WTC11 (cell line): Measurements from ENCODE around the gene DNAI1. TPM values are rescaled to one million over a fixed set of nuclear protein-coding genes. Genes with fewer than 3 reads are reported as not detected.

Source experiments
- ATAC-seq: fragments of 200-7000 bp; cut with Tn5 transposase; 2 replicates; pipeline ENCODE4 v1.10.0; 2021; ENCODE audit warnings: mild to moderate bottlenecking, moderate library complexity
- CTCF ChIA-PET: fragments of 300-600 bp; sonication (Branson Sonifier 250); formaldehyde crosslinking; loops from one replicate; lab custom pipeline; 2021; ENCODE audit warnings: antibody characterized with exemption; lab: Charles Lee
- POLR2A ChIA-PET: fragments of 350-600 bp; sonication (Branson Sonifier 250); formaldehyde crosslinking; loops from one replicate; lab custom pipeline; 2021; ENCODE audit warnings: antibody characterized with exemption; lab: Charles Lee
- DNase-seq: peaks from one replicate; pipeline ENCODE4 v3.0.0; 2021; ENCODE audit warnings: low spot score
- H3K27ac Mint-ChIP-seq: 2 replicates; pipeline ENCODE4 v1.8.0; 2021; ENCODE audit warnings: mixed read lengths
- H3K27me3 Mint-ChIP-seq: 2 replicates; pipeline ENCODE4 v1.8.0; 2021; ENCODE audit warnings: low read depth, mild to moderate bottlenecking, moderate library complexity, mixed read lengths
- H3K36me3 Mint-ChIP-seq: 2 replicates; pipeline ENCODE4 v1.8.0; 2021; ENCODE audit warnings: mixed read lengths
- H3K4me1 Mint-ChIP-seq: 2 replicates; pipeline ENCODE4 v1.8.0; 2022; ENCODE audit warnings: mixed read lengths
- H3K4me3 Mint-ChIP-seq: 2 replicates; pipeline ENCODE4 v1.8.0; 2021; ENCODE audit warnings: mild to moderate bottlenecking, moderate library complexity, mixed read lengths
- H3K9me3 Mint-ChIP-seq: 2 replicates; pipeline ENCODE4 v1.8.0; 2021; ENCODE audit warnings: mixed read lengths
- ATF1 ChIP-seq: sonication (generic); formaldehyde crosslinking; IDR thresholded peaks from 2 replicates; pipeline ENCODE4 v1.8.1; 2023; ENCODE audit warnings: mild to moderate bottlenecking, moderate library complexity, missing genetic modification reagents
- CDX4 ChIP-seq: fragments of 250-450 bp; sonication (Bioruptor Pico); IDR thresholded peaks from 2 replicates; pipeline ENCODE4 v1.9.0; 2021; ENCODE audit warnings: moderate library complexity, mild to moderate bottlenecking, inconsistent platforms, borderline replicate concordance
- ELF4 ChIP-seq: sonication (generic); formaldehyde crosslinking; IDR thresholded peaks from 2 replicates; pipeline ENCODE4 v1.8.1; 2022; ENCODE audit warnings: low read depth, mild to moderate bottlenecking, moderate library complexity, missing genetic modification reagents
- ERG ChIP-seq: fragments of 250-450 bp; sonication (Bioruptor Pico); IDR thresholded peaks from 2 replicates; pipeline ENCODE4 v1.8.0; 2021; ENCODE audit warnings: mild to moderate bottlenecking
- FOXJ3 ChIP-seq: sonication (generic); formaldehyde crosslinking; IDR thresholded peaks from 2 replicates; pipeline ENCODE4 v1.9.0; 2021; ENCODE audit warnings: missing genetic modification reagents, mild to moderate bottlenecking, borderline replicate concordance
- FOXK1 ChIP-seq: sonication (generic); formaldehyde crosslinking; IDR thresholded peaks from 2 replicates; pipeline ENCODE4 v1.8.0; 2022; ENCODE audit warnings: mild to moderate bottlenecking, moderate library complexity, missing genetic modification reagents
- GTF2I ChIP-seq: fragments of 250-450 bp; sonication (Bioruptor Pico); conservative IDR thresholded peaks from 2 replicates; pipeline ENCODE4 v1.4.0; 2021; ENCODE audit warnings: mild to moderate bottlenecking
- HMGA2 ChIP-seq: fragments of 250-450 bp; sonication (Bioruptor Pico); IDR thresholded peaks from 2 replicates; pipeline ENCODE4 v1.4.0; 2021; ENCODE audit warnings: mild to moderate bottlenecking, moderate library complexity
- IRF2 ChIP-seq: sonication (generic); formaldehyde crosslinking; IDR thresholded peaks from 2 replicates; pipeline ENCODE4 v1.8.0; 2022; ENCODE audit warnings: low read depth, missing genetic modification reagents, borderline replicate concordance
- JUN ChIP-seq: sonication (generic); formaldehyde crosslinking; IDR thresholded peaks from 2 replicates; pipeline ENCODE4 v1.8.0; 2023; ENCODE audit warnings: mild to moderate bottlenecking, missing genetic modification reagents
- MYBL2 ChIP-seq: sonication (generic); formaldehyde crosslinking; IDR thresholded peaks from 2 replicates; pipeline ENCODE4 v1.8.1; 2023; ENCODE audit warnings: mild to moderate bottlenecking, moderate library complexity, missing genetic modification reagents
- PRRX2 ChIP-seq: fragments of 250-450 bp; sonication (Bioruptor Pico); IDR thresholded peaks from 2 replicates; pipeline ENCODE4 v1.8.0; 2021; ENCODE audit warnings: mild to moderate bottlenecking
- TEAD1 ChIP-seq: sonication (generic); formaldehyde crosslinking; IDR thresholded peaks from 2 replicates; pipeline ENCODE4 v1.8.0; 2022; ENCODE audit warnings: mild to moderate bottlenecking, missing genetic modification reagents
- ZBTB43 ChIP-seq: sonication (generic); formaldehyde crosslinking; IDR thresholded peaks from 2 replicates; pipeline ENCODE4 v1.8.1; 2023; ENCODE audit warnings: mild to moderate bottlenecking, missing genetic modification reagents
- ZNF138 ChIP-seq: sonication (generic); formaldehyde crosslinking; conservative IDR thresholded peaks from 2 replicates; pipeline ENCODE4 v1.8.1; 2022; ENCODE audit warnings: mild to moderate bottlenecking, moderate library complexity, missing genetic modification reagents
- ZNF232 ChIP-seq: sonication (generic); formaldehyde crosslinking; IDR thresholded peaks from 2 replicates; pipeline ENCODE4 v1.8.0; 2022; ENCODE audit warnings: mild to moderate bottlenecking, missing genetic modification reagents
- ZNF317 ChIP-seq: sonication (generic); formaldehyde crosslinking; IDR thresholded peaks from 2 replicates; pipeline ENCODE4 v1.8.1; 2023; ENCODE audit warnings: low read depth, mild to moderate bottlenecking, moderate library complexity, missing genetic modification reagents, borderline replicate concordance
- ZNF416 ChIP-seq: fragments of 250-450 bp; sonication (Bioruptor Pico); IDR thresholded peaks from 2 replicates; pipeline ENCODE4 v1.9.0; 2021; ENCODE audit warnings: mild to moderate bottlenecking, inconsistent platforms
- ZNF423 ChIP-seq: fragments of 250-450 bp; sonication (Bioruptor Pico); IDR thresholded peaks from 2 replicates; pipeline ENCODE4 v2.1.2; 2022; ENCODE audit warnings: mild to moderate bottlenecking, moderate library complexity
- ZNF512 ChIP-seq: sonication (generic); formaldehyde crosslinking; IDR thresholded peaks from 2 replicates; pipeline ENCODE4 v1.8.1; 2022; ENCODE audit warnings: missing genetic modification reagents, borderline replicate concordance
- ZNF671 ChIP-seq: fragments of 250-450 bp; sonication (Bioruptor Pico); IDR thresholded peaks from 2 replicates; pipeline ENCODE4 v1.8.0; 2021; ENCODE audit warnings: mild to moderate bottlenecking
- total RNA-seq: library from RNA; stranded (reverse); gene quantifications from 3 replicates; pipeline ENCODE4 v1.2.3, GENCODE V29; 2021
- TF ChIP-seq, protein P1 (sequence below): sonication (generic); formaldehyde crosslinking; IDR thresholded peaks from 2 replicates; pipeline ENCODE4 v1.8.0; 2023; ENCODE audit warnings: missing genetic modification reagents
- TF ChIP-seq, protein P2 (sequence below): sonication (generic); formaldehyde crosslinking; IDR thresholded peaks from 2 replicates; pipeline ENCODE4 v1.8.0; 2022; ENCODE audit warnings: mild to moderate bottlenecking, missing genetic modification reagents
- TF ChIP-seq, protein P3 (sequence below): sonication (generic); formaldehyde crosslinking; IDR thresholded peaks from 2 replicates; pipeline ENCODE4 v1.8.0; 2022; ENCODE audit warnings: mild to moderate bottlenecking, missing genetic modification reagents
- TF ChIP-seq, protein P4 (sequence below): sonication (generic); formaldehyde crosslinking; IDR thresholded peaks from 2 replicates; pipeline ENCODE4 v1.8.1; 2023; ENCODE audit warnings: mild to moderate bottlenecking, missing genetic modification reagents

The DNAI1 gene
- total RNA-seq, 1 experiment from 2014 or later, result 2.1 TPM

DNA sequence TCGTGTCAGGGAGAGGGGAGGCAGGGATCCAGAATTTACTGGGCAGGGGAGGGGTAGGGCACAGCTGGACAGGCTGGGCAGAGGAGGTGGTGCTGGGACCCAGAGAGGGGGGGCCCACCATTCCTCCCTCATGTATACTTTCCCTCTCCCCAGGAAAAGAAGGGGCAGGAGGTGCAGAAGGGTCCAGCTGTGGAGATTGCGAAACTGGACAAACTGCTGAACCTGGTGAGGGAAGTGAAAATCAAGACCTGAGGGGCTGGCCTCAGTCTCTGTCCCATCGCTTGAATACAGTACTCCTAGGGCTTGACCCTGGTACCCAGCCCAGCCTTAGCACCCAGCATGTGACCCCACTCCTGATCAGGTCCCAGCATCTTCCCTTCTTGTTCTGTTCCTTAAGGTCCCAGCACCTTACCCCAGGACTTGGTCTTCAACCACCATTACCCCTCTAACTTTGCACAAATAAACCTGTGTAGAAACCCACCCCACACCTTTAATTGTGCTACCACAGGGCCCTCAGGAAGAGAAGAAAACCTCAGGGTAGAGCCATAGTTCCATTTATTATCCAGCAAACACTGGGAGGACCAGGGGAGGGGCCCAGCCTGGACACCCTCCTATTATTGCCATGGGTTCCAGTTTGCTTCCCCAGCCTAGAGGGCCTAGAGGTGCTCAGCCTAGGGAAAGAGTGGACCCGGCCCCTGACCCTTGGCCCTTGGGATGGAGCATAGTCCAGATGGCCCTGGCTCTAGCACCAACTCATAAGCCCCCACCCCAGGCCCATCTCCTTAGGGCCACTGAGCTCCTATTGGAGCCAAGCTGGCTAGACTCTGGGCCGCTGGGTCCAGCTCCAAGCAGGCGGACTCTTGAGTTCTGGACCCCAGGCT, 62.1 kb downstream of the DNAI1 start:
- DNase-seq (no peak), ATAC-seq (no peak)
- POLR2A ChIA-PET, result no interaction called here
- Mint-ChIP-seq H3K27me3 (peaks cover 30% of the 10 kb centered on the region), H3K27ac (no peak overlapping the region), H3K9me3 (no peaks in the 10 kb centered on the region), H3K4me3 (peak overlapping the region; percentile 51; the same call in 1 of the 2 replicates), H3K4me1 (peaks cover 20% of the 10 kb centered on the region), H3K36me3 (no peaks in the 10 kb centered on the region)
- TF ChIP-seq FOXJ3 (CRISPR knock-in tag) (no peak), ATF1 (no peak), ZBTB43 (CRISPR knock-in tag) (no peak), ZNF138 (CRISPR knock-in tag) (no peak), ZNF317 (CRISPR knock-in tag) (no peak), IRF2 (CRISPR knock-in tag) (no peak), ZNF232 (no peak), GTF2I (CRISPR knock-in tag) (no peak), TEAD1 (no peak), ZNF416 (no peak), MYBL2 (CRISPR knock-in tag) (no peak), ERG (no peak), ZNF671 (CRISPR knock-in tag) (no peak), ELF4 (CRISPR knock-in tag) (no peak), HMGA2 (no peak), JUN (CRISPR knock-in tag) (no peak)
- TF ChIP-seq, protein P1, sequence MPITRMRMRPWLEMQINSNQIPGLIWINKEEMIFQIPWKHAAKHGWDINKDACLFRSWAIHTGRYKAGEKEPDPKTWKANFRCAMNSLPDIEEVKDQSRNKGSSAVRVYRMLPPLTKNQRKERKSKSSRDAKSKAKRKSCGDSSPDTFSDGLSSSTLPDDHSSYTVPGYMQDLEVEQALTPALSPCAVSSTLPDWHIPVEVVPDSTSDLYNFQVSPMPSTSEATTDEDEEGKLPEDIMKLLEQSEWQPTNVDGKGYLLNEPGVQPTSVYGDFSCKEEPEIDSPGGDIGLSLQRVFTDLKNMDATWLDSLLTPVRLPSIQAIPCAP (CRISPR knock-in tag), result no peak
- TF ChIP-seq, protein P2, sequence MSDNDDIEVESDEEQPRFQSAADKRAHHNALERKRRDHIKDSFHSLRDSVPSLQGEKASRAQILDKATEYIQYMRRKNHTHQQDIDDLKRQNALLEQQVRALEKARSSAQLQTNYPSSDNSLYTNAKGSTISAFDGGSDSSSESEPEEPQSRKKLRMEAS (CRISPR knock-in tag), result no peak
- TF ChIP-seq, protein P3, sequence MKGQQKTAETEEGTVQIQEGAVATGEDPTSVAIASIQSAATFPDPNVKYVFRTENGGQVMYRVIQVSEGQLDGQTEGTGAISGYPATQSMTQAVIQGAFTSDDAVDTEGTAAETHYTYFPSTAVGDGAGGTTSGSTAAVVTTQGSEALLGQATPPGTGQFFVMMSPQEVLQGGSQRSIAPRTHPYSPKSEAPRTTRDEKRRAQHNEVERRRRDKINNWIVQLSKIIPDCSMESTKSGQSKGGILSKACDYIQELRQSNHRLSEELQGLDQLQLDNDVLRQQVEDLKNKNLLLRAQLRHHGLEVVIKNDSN, result no peak
- CTCF ChIA-PET, result interaction anchor here (0.8 to 3.0 kb wide), 5 partner anchors 11 to 71 kb away, joined by 3 to 17 read pairs (median 14); no protein-coding TSS in a partner anchor

- H3K4me3 Mint-ChIP-seq, result peak overlapping the region; percentile 51
- peaks cover 33% of the 10 kb centered on the region for H3K27me3 Mint-ChIP-seq
- peaks cover 20% of the 10 kb centered on the region for H3K4me1 Mint-ChIP-seq
- H3K9me3 Mint-ChIP-seq, result no peaks in the 10 kb centered on the region
- no peak for ATAC-seq
- TF ChIP-seq PRRX2, result no peak
- no peak for TF ChIP-seq CDX4
- TF ChIP-seq, protein P4, sequence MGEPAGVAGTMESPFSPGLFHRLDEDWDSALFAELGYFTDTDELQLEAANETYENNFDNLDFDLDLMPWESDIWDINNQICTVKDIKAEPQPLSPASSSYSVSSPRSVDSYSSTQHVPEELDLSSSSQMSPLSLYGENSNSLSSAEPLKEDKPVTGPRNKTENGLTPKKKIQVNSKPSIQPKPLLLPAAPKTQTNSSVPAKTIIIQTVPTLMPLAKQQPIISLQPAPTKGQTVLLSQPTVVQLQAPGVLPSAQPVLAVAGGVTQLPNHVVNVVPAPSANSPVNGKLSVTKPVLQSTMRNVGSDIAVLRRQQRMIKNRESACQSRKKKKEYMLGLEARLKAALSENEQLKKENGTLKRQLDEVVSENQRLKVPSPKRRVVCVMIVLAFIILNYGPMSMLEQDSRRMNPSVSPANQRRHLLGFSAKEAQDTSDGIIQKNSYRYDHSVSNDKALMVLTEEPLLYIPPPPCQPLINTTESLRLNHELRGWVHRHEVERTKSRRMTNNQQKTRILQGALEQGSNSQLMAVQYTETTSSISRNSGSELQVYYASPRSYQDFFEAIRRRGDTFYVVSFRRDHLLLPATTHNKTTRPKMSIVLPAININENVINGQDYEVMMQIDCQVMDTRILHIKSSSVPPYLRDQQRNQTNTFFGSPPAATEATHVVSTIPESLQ (CRISPR knock-in tag), result no peak
- TF ChIP-seq ZNF512, result no peak
- no peak for TF ChIP-seq ZNF423 (CRISPR knock-in tag)
- TF ChIP-seq FOXK1 (CRISPR knock-in tag), result no peak
- POLR2A ChIA-PET, result no interaction called here
- no peak for DNase-seq
- H3K36me3 Mint-ChIP-seq, result no peaks in the 10 kb centered on the region
- H3K27ac Mint-ChIP-seq, result no peak overlapping the region
- CTCF ChIA-PET, result interaction anchor here (2.0 to 3.0 kb wide), 2 partner anchors 26 to 70 kb away, joined by 5 to 17 read pairs; no protein-coding TSS in a partner anchor
Measured at GRCh38 chr9:34521406-34522045, 62.9 kb downstream of the DNAI1 start.
